HL-60 (cell line): ENCODE results near the gene CLSTN2.

Source experiments
- DNase-seq, 2 experiments: peaks; one replicate each; pipeline ENCODE4 v3.0.0-alpha.2; 2010 to 2020; ENCODE audit warnings: low read depth in 1 of 2, low spot score in 1 of 2
- H3K27ac ChIP-seq: fragments of 250-450 bp; sonication (Bioruptor Pico); replicated peaks from 2 replicates; pipeline ENCODE4 v1.5.1; 2020; ENCODE audit warnings: mild to moderate bottlenecking, moderate library complexity
- H3K27me3 ChIP-seq: fragments of 250-450 bp; sonication (Bioruptor Pico); 2 replicates; pipeline ENCODE4 v1.5.1; 2021; ENCODE audit warnings: mild to moderate bottlenecking, moderate library complexity; ENCODE audit not compliant: insufficient read depth, poor library complexity, severe bottlenecking
- H3K4me3 ChIP-seq: replicated peaks from 2 replicates; pipeline ENCODE4 v1.5.1; 2011; ENCODE audit warnings: mild to moderate bottlenecking, control low read depth, low read length; ENCODE audit not compliant: insufficient read depth
- CTCF ChIP-seq: IDR thresholded peaks from one replicate; pipeline ENCODE4 v1.5.1; 2011; ENCODE audit warnings: low read length, control low read depth, inconsistent platforms; ENCODE audit not compliant: insufficient read depth
- GABPA ChIP-seq: IDR thresholded peaks from 2 replicates; pipeline ENCODE4 v1.6.1; 2012; ENCODE audit warnings: low read depth
- POLR2AphosphoS5 ChIP-seq: IDR thresholded peaks from 2 replicates; pipeline ENCODE4 v1.6.1; 2012; ENCODE audit warnings: low read depth
- SPI1 ChIP-seq: IDR thresholded peaks from 2 replicates; pipeline ENCODE4 v1.6.1; 2012; ENCODE audit warnings: low read depth, mild to moderate bottlenecking, borderline replicate concordance
- TF ChIP-seq, protein P1 (sequence below): IDR thresholded peaks from 2 replicates; pipeline ENCODE4 v1.6.1; 2012; ENCODE audit warnings: low read depth; ENCODE audit not compliant: insufficient replicate concordance

Gene CLSTN2

GRCh38 chr3:140465988-140466387, 531.0 kb downstream of the CLSTN2 start:
- Histone ChIP-seq H3K27me3 (no peaks in the 10 kb centered on the region), H3K4me3 (no peak overlapping the region), H3K27ac (no peak overlapping the region)
- no peak for DNase-seq
- TF ChIP-seq SPI1: no peak
- TF ChIP-seq POLR2AphosphoS5: no peak
- no peak for TF ChIP-seq GABPA
- no peak for TF ChIP-seq CTCF
- TF ChIP-seq, protein P1, sequence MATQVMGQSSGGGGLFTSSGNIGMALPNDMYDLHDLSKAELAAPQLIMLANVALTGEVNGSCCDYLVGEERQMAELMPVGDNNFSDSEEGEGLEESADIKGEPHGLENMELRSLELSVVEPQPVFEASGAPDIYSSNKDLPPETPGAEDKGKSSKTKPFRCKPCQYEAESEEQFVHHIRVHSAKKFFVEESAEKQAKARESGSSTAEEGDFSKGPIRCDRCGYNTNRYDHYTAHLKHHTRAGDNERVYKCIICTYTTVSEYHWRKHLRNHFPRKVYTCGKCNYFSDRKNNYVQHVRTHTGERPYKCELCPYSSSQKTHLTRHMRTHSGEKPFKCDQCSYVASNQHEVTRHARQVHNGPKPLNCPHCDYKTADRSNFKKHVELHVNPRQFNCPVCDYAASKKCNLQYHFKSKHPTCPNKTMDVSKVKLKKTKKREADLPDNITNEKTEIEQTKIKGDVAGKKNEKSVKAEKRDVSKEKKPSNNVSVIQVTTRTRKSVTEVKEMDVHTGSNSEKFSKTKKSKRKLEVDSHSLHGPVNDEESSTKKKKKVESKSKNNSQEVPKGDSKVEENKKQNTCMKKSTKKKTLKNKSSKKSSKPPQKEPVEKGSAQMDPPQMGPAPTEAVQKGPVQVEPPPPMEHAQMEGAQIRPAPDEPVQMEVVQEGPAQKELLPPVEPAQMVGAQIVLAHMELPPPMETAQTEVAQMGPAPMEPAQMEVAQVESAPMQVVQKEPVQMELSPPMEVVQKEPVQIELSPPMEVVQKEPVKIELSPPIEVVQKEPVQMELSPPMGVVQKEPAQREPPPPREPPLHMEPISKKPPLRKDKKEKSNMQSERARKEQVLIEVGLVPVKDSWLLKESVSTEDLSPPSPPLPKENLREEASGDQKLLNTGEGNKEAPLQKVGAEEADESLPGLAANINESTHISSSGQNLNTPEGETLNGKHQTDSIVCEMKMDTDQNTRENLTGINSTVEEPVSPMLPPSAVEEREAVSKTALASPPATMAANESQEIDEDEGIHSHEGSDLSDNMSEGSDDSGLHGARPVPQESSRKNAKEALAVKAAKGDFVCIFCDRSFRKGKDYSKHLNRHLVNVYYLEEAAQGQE: no peak

GRCh38 chr3:140466535-140466934, 531.5 kb downstream of the CLSTN2 start:
- Histone ChIP-seq H3K4me3 (no peak overlapping the region), H3K27me3 (no peaks in the 10 kb centered on the region), H3K27ac (no peak overlapping the region)
- no peak for DNase-seq
- TF ChIP-seq, protein P1: no peak

- H3K4me3 ChIP-seq: no peak overlapping the region
- no peak for DNase-seq
- TF ChIP-seq POLR2AphosphoS5: no peak
- TF ChIP-seq SPI1: no peak
- no peak for TF ChIP-seq GABPA
- TF ChIP-seq, protein P1: no peak
- no peak for TF ChIP-seq CTCF
These were observed 532.2 kb downstream of the CLSTN2 start for GRCh38 chr3:140467104-140467577.

DNA sequence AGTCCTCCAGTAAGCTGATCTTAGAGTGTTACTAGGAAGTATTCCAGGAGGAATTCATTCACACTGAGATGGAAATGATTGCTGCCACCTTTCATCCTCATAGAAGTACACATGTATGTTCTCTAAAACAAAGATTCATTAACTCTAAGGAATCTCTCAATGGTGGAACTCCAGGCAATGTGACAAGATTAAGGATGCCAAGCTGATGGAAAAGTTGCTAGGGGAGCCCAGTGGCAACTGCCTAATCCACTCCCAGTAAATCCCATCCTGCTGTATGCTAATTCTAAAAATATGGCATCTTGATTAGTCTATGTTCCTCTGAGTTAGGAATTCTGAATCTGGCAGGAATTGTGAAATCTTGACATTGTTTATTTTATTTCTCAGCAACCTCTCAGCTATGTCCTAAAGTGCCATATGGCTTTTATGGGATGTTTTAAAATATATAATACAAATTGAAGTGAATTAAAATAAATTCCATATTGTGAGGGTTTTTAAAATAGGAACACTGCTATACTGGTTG, 532.9 kb downstream of the CLSTN2 start:
- DNase-seq: no peak
- Histone ChIP-seq H3K27me3 (no peaks in the 10 kb centered on the region), H3K4me3 (no peak overlapping the region), H3K27ac (no peak overlapping the region)
- TF ChIP-seq POLR2AphosphoS5 (no peak), GABPA (no peak), CTCF (no peak), SPI1 (no peak)
- TF ChIP-seq, protein P1: no peak

More at GRCh38 chr3:140467104-140467577, 532.2 kb downstream of the CLSTN2 start:
- Histone ChIP-seq H3K27ac (no peak overlapping the region), H3K27me3 (no peaks in the 10 kb centered on the region)
